ENCODE measurements around the gene DYRK2.

DYRK2 gene

DNA sequence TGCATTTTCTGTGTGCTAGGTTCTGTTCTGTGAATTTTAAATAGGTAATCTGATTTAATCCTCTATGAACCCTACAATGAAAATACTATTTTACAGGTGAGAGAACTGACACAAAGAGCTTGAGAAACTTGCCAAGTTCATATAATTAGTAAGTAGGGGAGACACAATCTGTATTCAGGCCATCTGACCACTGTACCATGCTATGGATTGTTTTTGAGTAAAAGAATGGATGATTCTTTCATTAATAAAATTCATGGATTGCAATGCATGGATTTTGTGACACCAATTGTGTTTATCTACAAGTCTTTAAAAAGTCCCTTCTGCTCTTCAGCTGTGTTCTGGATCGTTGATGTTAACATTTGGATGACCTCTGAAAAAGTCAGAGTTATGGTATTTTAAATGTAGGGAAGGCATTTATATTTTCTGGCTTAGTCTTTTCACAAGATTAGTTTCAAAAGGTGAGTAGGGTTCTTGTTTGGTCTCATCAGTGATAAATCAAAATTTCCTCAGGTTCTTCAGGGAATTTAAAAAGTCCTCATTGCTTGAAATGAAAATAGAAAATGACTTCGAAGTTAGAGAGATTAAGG, 15.4 kb upstream of the DYRK2 start:
- no peaks in the 10 kb centered on the region for H3K9me3 ChIP-seq (ENCODE audit: severe bottlenecking)
- TF ChIP-seq, protein P1, sequence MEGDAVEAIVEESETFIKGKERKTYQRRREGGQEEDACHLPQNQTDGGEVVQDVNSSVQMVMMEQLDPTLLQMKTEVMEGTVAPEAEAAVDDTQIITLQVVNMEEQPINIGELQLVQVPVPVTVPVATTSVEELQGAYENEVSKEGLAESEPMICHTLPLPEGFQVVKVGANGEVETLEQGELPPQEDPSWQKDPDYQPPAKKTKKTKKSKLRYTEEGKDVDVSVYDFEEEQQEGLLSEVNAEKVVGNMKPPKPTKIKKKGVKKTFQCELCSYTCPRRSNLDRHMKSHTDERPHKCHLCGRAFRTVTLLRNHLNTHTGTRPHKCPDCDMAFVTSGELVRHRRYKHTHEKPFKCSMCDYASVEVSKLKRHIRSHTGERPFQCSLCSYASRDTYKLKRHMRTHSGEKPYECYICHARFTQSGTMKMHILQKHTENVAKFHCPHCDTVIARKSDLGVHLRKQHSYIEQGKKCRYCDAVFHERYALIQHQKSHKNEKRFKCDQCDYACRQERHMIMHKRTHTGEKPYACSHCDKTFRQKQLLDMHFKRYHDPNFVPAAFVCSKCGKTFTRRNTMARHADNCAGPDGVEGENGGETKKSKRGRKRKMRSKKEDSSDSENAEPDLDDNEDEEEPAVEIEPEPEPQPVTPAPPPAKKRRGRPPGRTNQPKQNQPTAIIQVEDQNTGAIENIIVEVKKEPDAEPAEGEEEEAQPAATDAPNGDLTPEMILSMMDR (IDR thresholded peaks at IDR 0.05; ENCODE audit: poor library complexity, severe bottlenecking), result no peak
- ATAC-seq (ENCODE audit: low read depth), result no peak
- DNase-seq (ENCODE audit: low spot score), result no peak
- H3K4me1 ChIP-seq (ENCODE audit: insufficient read depth, poor library complexity, severe bottlenecking), result no peaks in the 10 kb centered on the region
- no peak overlapping the region for H3K4me3 ChIP-seq (ENCODE audit: severe bottlenecking)
- no peak overlapping the region for H3K27ac ChIP-seq (ENCODE audit: poor library complexity, severe bottlenecking)
- no peaks in the 10 kb centered on the region for H3K27me3 ChIP-seq (ENCODE audit: insufficient read depth, poor library complexity, severe bottlenecking)
- H3K36me3 ChIP-seq (ENCODE audit: low read depth), result no peaks in the 10 kb centered on the region

DNA sequence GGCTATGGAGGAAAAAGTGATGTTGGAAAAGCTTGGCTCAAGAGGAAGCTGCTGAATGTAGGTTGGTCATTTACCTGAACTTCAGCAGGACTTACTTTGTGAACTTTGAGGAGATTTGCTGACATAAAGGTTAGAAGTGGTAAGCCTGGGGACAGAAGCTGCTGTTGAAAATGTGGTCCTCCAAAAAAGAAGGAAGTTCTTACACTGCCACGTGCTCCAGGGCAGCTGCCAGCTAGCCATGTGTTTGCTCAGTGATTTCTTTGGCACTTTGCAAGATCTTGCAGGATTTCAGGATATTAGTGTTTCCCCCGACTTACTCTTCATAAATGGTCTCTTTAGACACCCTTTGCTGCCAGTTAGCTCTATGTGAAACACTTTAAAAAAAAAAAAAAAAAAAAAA, 14.8 kb upstream of the DYRK2 start:
- DNase-seq (ENCODE audit: low spot score) (no peak), ATAC-seq (ENCODE audit: low read depth) (no peak)
- Histone ChIP-seq H3K4me3 (ENCODE audit: severe bottlenecking) (no peak overlapping the region), H3K27ac (ENCODE audit: poor library complexity, severe bottlenecking) (no peak overlapping the region), H3K27me3 (ENCODE audit: insufficient read depth, poor library complexity, severe bottlenecking) (no peaks in the 10 kb centered on the region), H3K9me3 (ENCODE audit: severe bottlenecking) (no peaks in the 10 kb centered on the region), H3K36me3 (ENCODE audit: low read depth) (no peaks in the 10 kb centered on the region), H3K4me1 (ENCODE audit: insufficient read depth, poor library complexity, severe bottlenecking) (no peaks in the 10 kb centered on the region)
- TF ChIP-seq, protein P1 (IDR thresholded peaks at IDR 0.05; ENCODE audit: poor library complexity, severe bottlenecking), result no peak

DNA sequence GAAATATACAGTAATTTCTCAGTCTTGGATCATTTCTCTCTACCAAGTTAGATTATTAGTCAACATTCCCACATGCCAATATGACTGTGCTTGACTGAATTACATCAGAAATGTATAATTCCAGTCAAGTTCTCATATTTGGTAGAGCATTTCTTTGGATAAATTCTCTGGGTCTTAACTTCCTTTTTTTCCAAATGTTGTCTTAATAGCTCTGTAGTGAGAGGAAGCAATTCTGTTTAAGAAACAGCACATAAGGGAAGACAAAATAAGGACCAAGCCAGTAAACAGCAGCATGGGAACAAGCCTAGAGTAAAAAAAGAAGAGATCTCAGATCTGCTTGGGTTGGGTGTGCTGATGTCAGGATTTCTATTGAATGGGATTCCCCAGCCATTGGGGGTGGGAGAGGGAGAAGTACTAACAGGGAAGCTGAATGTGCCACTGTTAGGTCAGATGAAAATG, 14.2 kb upstream of the DYRK2 start:
- Histone ChIP-seq H3K4me3 (ENCODE audit: severe bottlenecking) (no peak overlapping the region), H3K4me1 (ENCODE audit: insufficient read depth, poor library complexity, severe bottlenecking) (no peaks in the 10 kb centered on the region), H3K9me3 (ENCODE audit: severe bottlenecking) (no peaks in the 10 kb centered on the region), H3K27ac (ENCODE audit: poor library complexity, severe bottlenecking) (no peak overlapping the region), H3K27me3 (ENCODE audit: insufficient read depth, poor library complexity, severe bottlenecking) (no peaks in the 10 kb centered on the region), H3K36me3 (ENCODE audit: low read depth) (no peaks in the 10 kb centered on the region)
- no peak for ATAC-seq (ENCODE audit: low read depth)
- DNase-seq (ENCODE audit: low spot score), result no peak
- TF ChIP-seq, protein P1 (IDR thresholded peaks at IDR 0.05; ENCODE audit: poor library complexity, severe bottlenecking), result no peak

DNA sequence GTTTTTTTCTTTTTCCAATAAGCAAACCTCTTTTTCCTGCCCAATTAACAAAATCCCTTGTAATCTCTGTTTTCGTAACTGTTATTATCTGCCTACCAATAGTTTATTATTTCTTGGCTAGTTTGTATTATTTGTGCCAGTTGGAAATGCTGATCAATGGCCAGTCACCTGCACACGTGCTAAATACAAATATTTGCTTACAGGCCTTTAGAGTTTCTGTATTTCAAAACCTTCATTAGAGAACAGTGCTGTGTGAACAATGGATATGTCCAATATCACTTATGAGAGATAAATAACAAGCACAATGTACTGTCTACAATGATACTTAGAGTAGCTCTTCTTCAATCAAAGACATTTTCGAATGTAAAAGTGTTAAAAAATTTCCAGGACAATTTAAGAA, 10.8 kb upstream of the DYRK2 start:
- H3K4me3 ChIP-seq (ENCODE audit: severe bottlenecking), result no peak overlapping the region
- DNase-seq (ENCODE audit: low spot score), result no peak
- no peaks in the 10 kb centered on the region for H3K27me3 ChIP-seq (ENCODE audit: insufficient read depth, poor library complexity, severe bottlenecking)

DNA sequence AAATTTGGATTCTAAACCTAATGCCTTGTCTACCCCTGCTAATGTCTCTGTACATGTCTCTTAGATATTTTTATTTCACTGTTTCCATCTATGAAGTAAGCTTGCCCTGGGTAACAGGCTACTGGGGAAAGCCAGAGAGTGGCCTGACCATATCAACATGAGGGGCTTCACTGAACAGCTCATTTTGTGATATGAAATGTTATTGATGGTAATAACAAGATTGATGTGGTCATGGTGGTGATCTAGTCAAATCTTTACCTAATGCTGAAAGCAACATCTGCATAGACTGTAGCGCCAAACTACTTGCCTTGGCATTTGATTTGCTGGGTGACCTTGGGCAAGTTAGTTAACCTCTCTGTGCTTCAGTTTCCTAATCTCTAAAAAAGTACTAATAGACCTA, 9.9 kb upstream of the DYRK2 start:
- DNase-seq (ENCODE audit: low spot score) (no peak), ATAC-seq (ENCODE audit: low read depth) (no peak)
- no peaks in the 10 kb centered on the region for H3K36me3 ChIP-seq (ENCODE audit: low read depth)

More for the DNA sequence above, 10.8 kb upstream of the DYRK2 start:
- TF ChIP-seq, protein P1 (IDR thresholded peaks at IDR 0.05; ENCODE audit: poor library complexity, severe bottlenecking), result no peak
- no peaks in the 10 kb centered on the region for H3K9me3 ChIP-seq (ENCODE audit: severe bottlenecking)
- no peaks in the 10 kb centered on the region for H3K36me3 ChIP-seq (ENCODE audit: low read depth)
- no peaks in the 10 kb centered on the region for H3K4me1 ChIP-seq (ENCODE audit: insufficient read depth, poor library complexity, severe bottlenecking)
- no peak overlapping the region for H3K27ac ChIP-seq (ENCODE audit: poor library complexity, severe bottlenecking)
- ATAC-seq (ENCODE audit: low read depth), result no peak

More for the DNA sequence above, 9.9 kb upstream of the DYRK2 start:
- no peaks in the 10 kb centered on the region for H3K4me1 ChIP-seq (ENCODE audit: insufficient read depth, poor library complexity, severe bottlenecking)
- no peak overlapping the region for H3K4me3 ChIP-seq (ENCODE audit: severe bottlenecking)
- no peaks in the 10 kb centered on the region for H3K27me3 ChIP-seq (ENCODE audit: insufficient read depth, poor library complexity, severe bottlenecking)
- TF ChIP-seq, protein P1 (IDR thresholded peaks at IDR 0.05; ENCODE audit: poor library complexity, severe bottlenecking), result no peak
- no peak overlapping the region for H3K27ac ChIP-seq (ENCODE audit: poor library complexity, severe bottlenecking)
- no peaks in the 10 kb centered on the region for H3K9me3 ChIP-seq (ENCODE audit: severe bottlenecking)

All from RWPE2 (cell line).